Choroid plexus epithelial cell (primary cell): Measurements from ENCODE around the gene CYP1A1.
A peak's percentile ranks its signal among the peaks of the same experiment; 100 is the strongest.

ENCODE experiments used
- DNase-seq: peaks from one replicate; pipeline ENCODE4 v3.0.0-alpha.2; 2010; ENCODE audit warnings: low read depth
- H3K4me3 ChIP-seq: 2 replicates; pipeline ENCODE4 v1.5.1; 2011; ENCODE audit warnings: low read depth, mild to moderate bottlenecking, control low read depth, low read length, moderate library complexity
- CTCF ChIP-seq: conservative IDR thresholded peaks from 2 replicates; pipeline ENCODE4 v1.5.1; 2011; ENCODE audit warnings: low read depth, mild to moderate bottlenecking, control low read depth, inconsistent platforms, low read length, moderate library complexity

CYP1A1 gene

DNA sequence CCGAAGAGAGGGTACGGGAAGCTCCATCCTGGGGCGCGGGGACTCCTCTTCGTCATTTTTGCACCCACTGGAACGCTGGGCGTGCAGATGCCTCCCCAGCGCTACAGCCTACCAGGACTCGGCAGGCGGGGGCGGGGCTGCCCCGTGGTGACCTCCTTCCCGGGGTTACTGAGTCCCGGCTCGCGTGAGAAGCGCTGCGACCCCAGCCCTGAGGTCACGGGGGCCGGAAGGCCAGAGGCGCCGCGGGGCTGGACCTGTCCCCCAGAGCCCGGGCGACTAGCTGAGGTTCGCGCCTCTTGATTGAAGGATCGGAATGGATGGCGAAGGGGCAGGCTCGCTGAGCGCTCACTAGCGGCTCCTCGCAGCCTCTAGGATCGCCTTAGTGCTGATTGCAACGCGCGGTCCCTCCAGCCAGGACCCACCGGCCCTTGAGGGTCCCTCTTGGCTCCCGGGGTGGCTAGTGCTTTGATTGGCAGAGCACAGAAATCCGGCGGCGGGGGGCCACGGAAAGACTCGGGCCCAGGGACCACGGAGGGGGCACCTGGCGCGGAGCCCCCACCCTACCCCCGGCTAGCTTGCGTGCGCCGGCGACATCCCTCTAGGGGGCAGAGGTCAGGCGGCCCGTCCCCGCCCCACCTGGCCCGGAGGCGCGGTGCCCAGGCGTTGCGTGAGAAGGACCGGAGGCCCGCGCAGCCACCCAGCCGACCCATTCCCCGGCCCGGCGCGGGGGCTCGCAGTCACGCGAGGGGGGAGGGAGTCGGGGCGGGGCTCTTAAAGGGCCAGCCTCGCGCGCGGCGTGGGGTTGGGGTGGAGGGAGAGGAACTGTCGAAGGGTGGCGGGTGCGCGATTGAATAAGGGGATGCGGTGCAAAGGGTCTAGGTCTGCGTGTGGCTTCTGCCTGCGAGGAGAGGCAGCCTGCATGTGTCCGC is 781 bp upstream of the CYP1A1 start:
- no peak for TF ChIP-seq CTCF
- peak overlapping the region; percentile 47 for H3K4me3 ChIP-seq
- peak; percentile 10 for DNase-seq

DNA sequence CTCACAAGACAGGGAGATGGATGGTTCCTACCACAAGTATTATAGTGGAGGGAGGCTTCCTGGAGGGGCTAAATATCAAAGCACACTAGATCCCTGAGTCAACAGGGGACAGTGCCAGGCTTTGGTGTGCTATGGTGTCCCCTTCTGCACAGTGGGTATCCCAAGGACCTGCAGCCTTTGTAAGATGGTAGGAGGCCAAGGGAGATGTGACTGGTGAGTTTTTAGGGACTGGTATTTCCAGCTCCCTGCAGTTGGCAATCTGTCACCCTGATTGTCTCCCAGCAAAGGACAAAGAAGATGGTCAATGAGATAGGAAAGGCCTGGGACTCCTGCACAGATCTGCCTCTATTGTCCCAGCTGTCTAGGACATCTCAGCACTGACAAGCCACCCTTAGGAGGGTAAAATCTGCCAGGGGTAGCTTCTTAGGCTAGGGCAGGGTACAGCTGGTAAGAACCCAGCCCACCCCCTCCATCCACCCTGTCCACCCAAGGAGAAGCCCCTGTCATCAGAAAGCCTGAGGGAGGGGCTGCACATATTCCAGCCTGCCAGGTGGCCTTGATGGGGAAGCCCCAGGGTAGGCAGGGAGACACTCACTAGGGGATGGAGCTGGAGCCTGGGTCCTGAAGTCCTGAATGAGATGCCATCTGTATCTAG is 631 bp downstream of the CYP1A1 start:
- no peak overlapping the region for H3K4me3 ChIP-seq
- no peak for TF ChIP-seq CTCF
- DNase-seq, result no peak

GRCh38 chr15:74723754-74724334 is 1.5 kb downstream of the CYP1A1 start:
- TF ChIP-seq CTCF, result no peak
- DNase-seq, result peak; percentile 73
- H3K4me3 ChIP-seq, result no peak overlapping the region

DNA sequence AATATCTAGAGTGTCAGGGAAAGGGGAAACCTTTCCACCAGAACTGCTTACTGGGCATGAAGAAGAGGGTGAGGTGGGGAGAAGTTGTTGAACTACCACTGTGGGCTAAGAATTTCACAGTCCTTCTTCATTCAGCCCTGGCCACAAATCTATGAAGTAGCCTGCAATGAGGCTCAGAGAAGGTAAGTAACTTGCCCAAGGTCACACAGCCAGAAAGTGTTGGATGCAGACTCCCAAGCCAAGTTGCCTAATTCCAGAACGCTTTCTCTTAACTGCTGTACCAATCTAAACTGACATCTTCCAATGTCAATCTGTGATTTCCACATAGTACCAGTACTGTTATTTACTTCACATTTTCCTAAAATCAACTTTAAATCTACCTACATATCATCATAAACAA is 2.1 kb downstream of the CYP1A1 start:
- DNase-seq, result no peak
- no peak for TF ChIP-seq CTCF

DNA sequence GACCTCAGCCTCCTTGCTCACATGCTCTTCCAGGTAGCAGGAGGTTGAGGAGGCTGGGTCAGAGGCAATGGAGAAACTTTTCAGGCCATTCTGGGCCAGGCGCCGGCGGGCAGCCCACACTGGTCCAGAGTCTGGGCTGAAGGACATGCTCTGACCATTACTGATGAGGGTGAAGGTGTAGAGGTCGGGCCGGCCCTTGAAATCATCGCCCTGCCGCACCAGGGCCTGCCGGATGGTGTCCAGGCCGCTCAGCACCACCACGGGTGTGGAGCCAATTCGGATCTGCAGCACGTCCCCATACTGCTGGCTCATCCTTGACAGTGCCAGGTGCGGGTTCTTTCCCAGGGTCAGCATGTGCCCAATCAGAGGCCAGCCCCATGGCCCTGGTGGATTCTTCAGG is 2.7 kb downstream of the CYP1A1 start:
- TF ChIP-seq CTCF, result no peak
- H3K4me3 ChIP-seq, result no peak overlapping the region
- DNase-seq, result no peak

More for the DNA sequence above, 2.1 kb downstream of the CYP1A1 start:
- H3K4me3 ChIP-seq, result no peak overlapping the region

GRCh38 chr15:74716651-74717050 is 8.7 kb downstream of the CYP1A1 start:
- peak; percentile 8 for DNase-seq
- H3K4me3 ChIP-seq, result no peak overlapping the region
- no peak for TF ChIP-seq CTCF
